Ishikawa (cell line): ENCODE results near the gene NDUFV2.

Source experiments
- EGR1 ChIP-seq: IDR thresholded peaks from 2 replicates; pipeline ENCODE4 v1.6.1; 2012
- EP300 ChIP-seq: IDR thresholded peaks from 2 replicates; pipeline ENCODE4 v1.6.1; 2012; ENCODE audit warnings: borderline replicate concordance
- FOXM1 ChIP-seq: IDR thresholded peaks from 2 replicates; pipeline ENCODE4 v1.6.1; 2012; ENCODE audit warnings: low read depth, borderline replicate concordance
- RAD21 ChIP-seq: IDR thresholded peaks from 2 replicates; pipeline ENCODE4 v1.6.1; 2012; ENCODE audit warnings: low read depth
- TCF12 ChIP-seq: IDR thresholded peaks from 2 replicates; pipeline ENCODE4 v1.6.1; 2012; ENCODE audit warnings: low read depth
- TF ChIP-seq, protein P1 (sequence below): IDR thresholded peaks from 2 replicates; pipeline ENCODE4 v1.6.1; 2012; ENCODE audit warnings: low read depth, mild to moderate bottlenecking
- TF ChIP-seq, protein P2 (sequence below): IDR thresholded peaks from 2 replicates; pipeline ENCODE4 v1.6.1; 2012

DNA sequence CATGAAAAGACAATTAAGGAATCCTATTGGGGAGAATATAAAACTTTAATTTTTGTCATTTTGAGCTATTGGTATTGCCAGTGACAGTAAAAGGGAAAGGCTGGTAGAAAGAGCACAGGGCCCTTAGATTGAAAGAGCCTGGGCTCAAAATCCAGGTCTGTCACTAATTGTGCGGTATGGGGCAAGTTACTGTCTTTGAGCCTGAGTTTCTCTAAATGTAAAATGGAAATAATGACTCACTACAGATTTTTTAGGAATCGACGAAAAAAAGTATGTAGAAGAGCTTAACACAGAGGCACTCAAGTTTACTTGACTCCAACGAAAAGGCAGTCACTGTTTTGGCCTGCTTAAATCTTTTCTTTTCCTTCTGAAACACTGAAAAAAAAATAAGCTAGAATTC is 7.0 kb downstream of the NDUFV2 start:
- TF ChIP-seq, protein P1, sequence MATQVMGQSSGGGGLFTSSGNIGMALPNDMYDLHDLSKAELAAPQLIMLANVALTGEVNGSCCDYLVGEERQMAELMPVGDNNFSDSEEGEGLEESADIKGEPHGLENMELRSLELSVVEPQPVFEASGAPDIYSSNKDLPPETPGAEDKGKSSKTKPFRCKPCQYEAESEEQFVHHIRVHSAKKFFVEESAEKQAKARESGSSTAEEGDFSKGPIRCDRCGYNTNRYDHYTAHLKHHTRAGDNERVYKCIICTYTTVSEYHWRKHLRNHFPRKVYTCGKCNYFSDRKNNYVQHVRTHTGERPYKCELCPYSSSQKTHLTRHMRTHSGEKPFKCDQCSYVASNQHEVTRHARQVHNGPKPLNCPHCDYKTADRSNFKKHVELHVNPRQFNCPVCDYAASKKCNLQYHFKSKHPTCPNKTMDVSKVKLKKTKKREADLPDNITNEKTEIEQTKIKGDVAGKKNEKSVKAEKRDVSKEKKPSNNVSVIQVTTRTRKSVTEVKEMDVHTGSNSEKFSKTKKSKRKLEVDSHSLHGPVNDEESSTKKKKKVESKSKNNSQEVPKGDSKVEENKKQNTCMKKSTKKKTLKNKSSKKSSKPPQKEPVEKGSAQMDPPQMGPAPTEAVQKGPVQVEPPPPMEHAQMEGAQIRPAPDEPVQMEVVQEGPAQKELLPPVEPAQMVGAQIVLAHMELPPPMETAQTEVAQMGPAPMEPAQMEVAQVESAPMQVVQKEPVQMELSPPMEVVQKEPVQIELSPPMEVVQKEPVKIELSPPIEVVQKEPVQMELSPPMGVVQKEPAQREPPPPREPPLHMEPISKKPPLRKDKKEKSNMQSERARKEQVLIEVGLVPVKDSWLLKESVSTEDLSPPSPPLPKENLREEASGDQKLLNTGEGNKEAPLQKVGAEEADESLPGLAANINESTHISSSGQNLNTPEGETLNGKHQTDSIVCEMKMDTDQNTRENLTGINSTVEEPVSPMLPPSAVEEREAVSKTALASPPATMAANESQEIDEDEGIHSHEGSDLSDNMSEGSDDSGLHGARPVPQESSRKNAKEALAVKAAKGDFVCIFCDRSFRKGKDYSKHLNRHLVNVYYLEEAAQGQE = no peak
- TF ChIP-seq TCF12 (no peak), RAD21 (no peak), FOXM1 (no peak), EGR1 (no peak), EP300 (no peak)
- TF ChIP-seq, protein P2, sequence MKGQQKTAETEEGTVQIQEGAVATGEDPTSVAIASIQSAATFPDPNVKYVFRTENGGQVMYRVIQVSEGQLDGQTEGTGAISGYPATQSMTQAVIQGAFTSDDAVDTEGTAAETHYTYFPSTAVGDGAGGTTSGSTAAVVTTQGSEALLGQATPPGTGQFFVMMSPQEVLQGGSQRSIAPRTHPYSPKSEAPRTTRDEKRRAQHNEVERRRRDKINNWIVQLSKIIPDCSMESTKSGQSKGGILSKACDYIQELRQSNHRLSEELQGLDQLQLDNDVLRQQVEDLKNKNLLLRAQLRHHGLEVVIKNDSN = no peak
